Stimulated activated CD4-positive, alpha-beta T cell treated with anti-CD3 and anti-CD28 coated beads, Interleukin-4, amount 100 ng/mL, for 4 hours (primary cell): ENCODE data around the gene CNOT9.

ENCODE experiments used
- DNase-seq, 2 experiments: peaks; one replicate each; pipeline ENCODE4 v3.0.0-alpha.2; 2020

Gene CNOT9

DNA sequence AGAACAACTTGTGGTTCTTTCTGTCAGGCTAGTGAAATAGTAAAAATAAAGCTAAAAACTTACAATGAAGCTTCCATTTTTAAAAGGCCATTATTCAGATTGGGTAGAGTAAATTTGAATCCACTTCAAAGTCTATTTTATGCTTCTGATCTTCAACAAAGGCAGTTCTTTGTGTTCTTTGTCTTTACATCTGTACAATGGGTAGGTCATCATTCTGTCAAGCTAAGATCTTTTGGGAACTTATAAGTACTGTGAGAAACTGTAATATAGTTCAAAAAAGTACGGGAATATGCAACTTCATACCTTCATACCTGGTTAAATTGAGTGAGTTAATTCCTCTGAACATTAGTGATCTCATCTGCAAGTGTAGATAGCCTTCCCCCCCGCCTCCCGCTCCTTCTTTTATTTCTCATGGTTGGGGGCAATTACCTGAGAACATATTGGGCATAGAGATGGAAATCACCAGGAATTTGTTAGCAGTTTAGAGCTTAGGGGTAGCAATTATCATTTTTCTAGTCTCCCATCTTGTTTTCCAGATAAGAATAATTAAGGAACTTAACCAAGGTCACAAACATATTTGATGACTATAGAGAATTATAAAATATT, 9.7 kb downstream of the CNOT9 start:
- DNase-seq, result no peak

DNA sequence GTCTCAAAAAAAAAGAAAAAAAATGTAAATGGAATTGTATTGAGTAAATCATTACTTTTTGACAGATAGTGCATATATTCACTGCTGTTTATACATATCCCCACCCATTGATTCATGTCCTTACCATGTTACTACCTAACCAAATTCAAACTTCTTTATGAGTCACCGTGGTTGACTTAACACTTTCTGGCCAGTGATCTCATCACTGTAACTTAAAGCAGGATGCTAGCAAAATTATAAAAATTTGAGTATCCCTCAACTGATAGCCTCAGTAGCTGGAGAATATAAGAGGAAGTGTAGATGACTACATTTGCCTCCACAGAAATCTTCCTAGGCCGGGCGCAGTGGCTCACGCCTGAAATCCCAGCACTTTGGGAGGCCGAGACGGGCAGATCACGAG, 13.4 kb downstream of the CNOT9 start:
- DNase-seq, result no peak

DNA sequence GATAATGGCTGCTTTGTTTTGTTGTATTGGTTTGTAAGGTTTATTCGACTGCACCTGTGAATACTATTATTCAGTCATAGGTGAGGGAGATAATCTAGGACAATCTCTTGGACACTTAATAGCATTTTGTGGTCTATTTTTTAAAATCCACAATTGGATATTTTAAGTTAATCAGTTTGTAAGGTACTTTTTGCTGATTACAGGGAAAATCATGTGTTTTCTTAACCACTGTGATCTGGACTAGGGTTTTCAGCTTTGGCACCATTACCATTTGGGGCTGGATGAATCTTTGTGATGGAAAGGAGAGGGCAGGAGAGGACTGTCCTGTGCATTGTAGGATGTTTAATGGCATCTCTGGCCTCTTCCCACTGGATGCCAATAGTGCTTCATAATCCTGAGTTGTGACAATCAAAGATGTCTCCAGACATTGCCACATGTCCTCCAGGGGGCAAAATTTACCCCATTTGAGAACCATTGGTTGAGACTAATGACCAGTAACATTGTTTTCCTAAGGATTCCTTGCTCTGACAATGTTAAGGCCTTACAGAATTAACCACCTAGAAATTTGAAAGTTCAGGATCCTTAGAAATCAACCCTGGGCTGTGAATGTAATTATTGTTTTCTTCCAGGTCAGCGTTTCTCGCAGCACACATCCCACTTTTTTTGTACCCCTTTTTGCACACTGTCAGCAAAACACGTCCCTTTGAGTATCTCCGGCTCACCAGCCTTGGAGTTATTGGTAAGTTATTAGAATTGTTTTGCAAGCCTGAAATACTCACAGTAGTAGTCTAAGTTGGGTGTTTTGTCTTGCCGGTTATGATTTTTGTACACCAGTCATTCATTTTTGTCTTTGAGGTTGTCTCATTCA, 15.6 kb downstream of the CNOT9 start:
- no peak for DNase-seq

DNA sequence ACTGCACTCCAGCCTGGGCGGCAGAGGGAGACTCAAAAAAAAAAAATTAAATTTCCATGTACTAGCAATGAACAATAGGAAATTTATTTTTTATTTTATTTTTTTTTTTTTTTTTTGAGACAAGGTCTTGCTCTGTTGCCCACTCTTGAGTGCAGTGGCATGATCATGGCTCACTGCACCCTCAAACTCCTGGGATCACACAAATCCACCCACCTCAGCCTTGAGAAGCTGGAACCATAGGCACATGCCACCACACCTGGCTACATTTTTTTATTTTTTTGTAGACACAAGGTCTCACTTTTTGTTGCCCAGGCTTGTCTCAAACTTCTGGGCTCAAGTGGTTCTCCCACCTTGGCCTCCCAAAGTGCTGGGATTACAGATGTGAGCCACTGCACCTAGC, 16.9 kb downstream of the CNOT9 start:
- no peak for DNase-seq

DNA sequence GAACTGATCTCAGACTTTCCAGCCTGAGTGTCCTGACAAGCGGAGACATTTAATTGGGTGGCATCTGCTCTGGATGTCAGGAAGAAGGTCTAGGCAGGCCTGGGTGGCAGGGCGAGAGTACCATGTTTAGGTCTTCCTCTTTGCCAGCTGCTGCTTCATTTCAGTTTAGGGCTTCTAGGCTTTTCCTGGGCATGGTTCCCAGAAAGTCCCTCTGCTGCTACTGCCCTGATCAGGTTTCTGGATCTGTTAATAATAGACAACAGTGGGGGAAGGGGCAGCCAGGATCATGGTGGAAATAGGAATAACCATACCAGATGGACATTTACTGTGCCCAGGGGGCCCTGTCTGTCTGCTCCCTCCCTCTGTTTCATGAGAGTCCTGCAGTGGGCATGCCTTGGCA, 36.8 kb downstream of the CNOT9 start:
- no peak for DNase-seq

DNA sequence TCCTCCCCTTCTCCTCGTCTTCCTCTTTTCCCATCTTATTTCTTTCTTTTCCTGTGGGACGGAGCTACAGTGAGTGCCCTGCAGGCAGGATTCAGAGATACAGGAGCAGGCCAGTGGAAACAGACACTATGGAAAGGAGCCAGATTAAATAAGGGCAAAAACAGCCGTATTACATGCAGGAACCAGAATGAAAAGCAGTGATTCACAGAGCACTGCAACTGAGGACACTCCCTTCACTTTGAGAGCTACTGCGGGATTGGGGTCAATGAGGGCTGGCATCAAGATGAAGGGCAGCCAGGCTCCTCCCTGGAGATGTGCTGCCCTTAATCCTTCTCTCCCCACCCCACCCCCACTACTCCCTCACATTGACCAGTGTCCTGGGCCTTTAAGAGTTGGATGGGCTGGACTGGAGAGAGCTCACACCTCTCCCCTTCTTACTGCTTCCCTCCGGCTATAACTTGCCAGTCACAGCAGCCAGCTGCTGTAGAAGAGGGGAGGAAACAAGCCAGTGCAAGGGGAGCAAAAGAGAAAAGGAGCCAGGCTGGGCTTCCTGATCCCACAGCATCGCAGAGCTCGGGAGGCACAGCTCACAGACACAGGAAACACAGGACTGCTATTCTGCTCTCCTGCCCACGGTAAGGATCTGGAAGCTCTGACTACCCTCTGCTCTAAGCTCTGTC, 38.9 kb downstream of the CNOT9 start, which contains the start of gene PLCD4:
PLCD4 (plus strand) TSS at position 464 of the 680 bp plus-strand sequence. CDS start 7,841 bp downstream, outside the sequence.
- no peak for DNase-seq

DNA sequence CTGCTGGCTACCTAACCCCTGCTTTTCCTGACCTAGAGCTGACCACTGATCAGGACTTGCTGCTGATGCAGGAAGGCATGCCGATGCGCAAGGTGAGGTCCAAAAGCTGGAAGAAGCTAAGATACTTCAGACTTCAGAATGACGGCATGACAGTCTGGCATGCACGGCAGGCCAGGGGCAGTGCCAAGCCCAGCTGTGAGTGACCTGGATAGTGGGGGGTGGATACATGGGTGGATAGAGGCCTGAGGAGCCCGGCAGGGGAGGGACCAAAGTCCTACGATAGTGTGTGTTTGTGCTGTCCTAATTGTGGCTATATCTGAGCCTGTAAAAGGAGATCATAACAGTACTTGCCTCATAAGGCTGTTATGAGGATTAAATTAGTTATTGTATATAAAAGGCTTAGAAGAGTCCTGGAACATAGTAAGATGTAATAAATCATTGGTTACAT, 47.3 kb downstream of the CNOT9 start:
- no peak for DNase-seq

DNA sequence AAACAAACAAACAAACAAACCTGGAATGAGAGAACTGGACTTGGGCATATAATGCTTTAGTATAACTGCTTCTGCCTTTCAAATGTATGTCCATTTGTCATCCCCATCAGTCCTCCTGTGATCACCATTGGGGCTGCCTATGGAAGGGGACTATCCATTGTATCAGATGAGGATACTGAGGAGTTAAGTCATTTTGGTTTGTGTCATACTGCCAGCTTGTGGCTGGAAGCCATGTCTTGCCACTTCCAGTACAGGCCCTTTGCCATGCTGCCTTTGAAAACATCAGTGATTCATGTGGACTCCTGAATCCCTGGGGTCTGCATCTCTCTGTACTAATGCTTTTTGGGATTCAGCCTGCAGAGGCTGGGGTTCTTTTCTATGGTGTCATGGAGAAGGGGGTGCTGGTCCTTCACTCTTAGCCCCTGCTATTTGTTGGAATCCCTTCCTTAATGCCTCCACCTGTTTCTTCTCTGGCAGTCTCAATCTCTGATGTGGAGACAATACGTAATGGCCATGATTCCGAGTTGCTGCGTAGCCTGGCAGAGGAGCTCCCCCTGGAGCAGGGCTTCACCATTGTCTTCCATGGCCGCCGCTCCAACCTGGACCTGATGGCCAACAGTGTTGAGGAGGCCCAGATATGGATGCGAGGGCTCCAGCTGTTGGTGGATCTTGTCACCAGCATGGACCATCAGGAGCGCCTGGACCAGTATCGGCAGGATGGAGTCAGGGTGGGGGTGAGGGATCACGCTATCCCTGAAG, 49.6 kb downstream of the CNOT9 start:
- DNase-seq, result no peak

DNA sequence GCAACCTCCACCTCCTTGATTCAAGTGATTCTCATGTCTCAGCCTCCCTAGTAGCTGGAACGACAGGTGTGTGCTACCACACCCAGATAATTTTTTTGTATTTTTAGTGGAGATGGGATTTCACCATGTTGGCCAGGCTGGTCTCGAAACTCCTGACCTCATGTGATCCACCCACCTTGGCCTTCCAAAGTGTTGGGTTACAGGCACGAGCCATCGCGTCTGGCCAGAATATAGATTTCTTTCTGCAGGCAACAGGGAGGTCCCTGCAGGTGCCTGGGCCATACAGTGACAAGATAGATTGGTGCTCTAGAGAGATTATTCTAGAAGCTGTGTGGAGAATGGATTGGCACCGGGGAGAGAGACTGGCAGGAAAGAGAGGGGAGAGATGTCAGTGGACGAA, 52.4 kb downstream of the CNOT9 start:
- DNase-seq, result no peak

DNA sequence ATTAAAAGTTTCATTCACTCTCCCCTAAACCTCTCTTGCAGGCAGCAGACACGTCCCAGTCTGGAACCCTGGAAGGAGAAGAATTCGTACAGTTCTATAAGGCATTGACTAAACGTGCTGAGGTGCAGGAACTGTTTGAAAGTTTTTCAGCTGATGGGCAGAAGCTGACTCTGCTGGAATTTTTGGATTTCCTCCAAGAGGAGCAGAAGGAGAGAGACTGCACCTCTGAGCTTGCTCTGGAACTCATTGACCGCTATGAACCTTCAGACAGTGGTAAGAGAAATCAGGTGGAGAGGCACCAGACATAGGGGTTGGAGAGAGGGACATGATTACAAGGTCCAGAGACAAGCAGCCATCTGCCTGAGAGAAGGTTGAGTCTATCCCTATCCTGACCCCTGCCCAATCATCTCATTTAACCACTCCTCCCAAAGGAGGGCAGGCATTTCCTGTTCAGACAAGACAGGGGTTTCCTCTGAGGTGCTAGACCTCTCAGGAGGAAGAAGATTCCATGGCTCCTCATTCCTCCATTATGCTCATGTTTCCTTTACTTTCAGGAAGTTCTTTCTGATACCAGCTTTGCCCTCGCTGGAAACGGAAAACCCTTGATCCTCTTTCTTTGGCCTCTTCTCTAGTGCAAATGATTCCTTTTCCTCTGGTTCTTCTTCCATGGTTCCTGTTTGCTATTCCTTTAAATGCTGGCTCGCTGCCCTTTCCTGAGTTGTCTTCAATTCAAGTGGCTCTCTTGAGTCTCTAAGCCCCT, 54.1 kb downstream of the CNOT9 start:
- no peak for DNase-seq

DNA sequence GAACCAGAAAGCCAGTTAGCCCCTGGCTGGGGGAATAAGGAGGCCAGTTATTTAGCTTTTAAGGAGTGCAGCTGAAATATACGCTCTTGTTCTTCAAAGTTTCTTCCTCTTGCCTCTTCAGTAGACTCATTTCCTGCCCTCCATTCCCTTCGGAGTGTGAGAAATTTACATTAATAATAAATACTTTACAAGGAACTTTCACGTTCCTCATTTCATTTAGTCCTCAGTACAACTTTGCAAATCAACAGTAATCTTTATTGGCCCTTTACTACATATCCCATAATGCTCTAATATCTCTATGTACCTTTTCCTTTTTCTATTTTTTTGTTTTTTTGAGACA, 54.7 kb downstream of the CNOT9 start:
- DNase-seq, result no peak

DNA sequence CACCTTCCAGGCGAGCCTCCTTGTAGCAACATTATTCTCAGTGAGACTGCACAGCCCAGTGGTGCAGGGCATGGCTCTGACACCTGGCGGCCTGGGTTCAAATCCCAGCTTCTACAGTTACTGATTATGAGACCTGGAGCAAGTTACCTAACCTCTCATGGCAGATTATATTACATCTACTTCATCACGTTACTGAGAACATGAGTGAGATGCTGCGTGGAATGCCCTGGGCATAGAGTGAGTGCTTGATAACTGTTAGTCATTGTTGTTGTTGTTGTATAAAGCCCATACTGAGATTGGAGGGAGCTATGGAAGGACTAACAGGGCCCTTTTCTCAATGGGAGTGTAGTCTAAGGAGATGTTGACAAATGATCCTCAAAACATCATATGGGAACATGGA, 57.7 kb downstream of the CNOT9 start:
- DNase-seq, result no peak

DNA sequence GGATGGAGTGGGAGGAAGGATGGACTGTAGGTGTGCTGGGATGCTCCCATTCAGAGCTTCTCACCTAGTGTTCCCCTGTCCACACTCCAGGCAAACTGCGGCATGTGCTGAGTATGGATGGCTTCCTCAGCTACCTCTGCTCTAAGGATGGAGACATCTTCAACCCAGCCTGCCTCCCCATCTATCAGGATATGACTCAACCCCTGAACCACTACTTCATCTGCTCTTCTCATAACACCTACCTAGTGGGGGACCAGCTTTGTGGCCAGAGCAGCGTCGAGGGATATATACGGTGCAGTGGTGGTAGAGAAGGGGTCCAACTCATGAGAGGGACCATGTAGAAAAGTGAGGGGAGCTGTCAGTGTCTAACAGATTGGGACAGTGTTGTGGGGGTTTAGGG, 59.3 kb downstream of the CNOT9 start:
- DNase-seq, result no peak

DNA sequence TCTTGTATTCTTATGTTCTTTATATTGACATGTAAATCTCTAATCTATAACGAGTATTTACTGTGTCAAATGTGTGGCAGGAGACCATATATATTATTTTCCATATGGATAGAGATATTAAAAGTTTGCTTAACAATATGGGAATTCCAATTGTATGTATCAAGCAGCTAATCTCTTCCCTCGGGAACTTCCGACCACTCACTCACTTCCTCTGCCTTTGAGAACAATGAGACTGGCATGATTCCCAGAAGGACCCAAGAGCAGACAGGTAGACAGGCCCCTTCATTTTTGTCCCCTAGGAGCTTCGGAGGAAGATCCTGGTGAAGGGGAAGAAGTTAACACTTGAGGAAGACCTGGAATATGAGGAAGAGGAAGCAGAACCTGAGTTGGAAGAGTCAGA, 63.2 kb downstream of the CNOT9 start:
- DNase-seq, result no peak

DNA sequence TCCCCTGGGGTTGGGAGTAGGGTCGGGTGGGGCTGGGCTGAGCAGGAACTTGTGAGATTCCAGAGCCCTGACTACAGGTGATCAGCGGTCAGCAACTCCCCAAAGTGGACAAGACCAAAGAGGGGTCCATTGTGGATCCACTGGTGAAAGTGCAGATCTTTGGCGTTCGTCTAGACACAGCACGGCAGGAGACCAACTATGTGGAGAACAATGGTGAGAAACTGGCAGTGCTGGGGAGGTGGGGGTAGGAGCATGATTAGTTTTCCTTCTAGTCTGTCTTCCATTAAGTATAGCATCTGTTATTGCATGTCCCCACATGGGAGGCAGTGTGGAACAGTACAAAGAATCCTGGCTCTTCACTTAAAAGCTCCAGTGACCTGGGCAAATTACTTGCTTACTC, 67.1 kb downstream of the CNOT9 start:
- no peak for DNase-seq

DNA sequence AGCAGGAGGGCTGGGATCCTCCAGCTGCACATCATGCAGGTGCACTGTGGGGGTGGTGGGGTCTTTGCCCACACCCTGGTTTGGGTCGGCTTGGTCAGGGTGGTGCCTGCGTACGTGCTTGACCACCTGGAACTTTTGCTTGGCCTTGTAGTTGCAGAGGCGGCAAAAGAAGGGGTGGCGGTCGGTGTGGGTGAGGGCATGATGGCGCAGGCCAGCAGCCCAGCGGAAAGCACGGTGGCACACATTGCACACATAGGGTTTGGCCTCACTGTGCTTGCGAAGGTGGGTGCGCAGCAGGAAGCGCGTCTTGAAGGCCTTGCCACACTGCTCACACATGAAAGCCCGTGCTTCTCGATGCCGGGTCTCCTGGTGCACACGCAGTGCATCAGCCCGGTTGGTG, 69.7 kb downstream of the CNOT9 start:
- no peak for DNase-seq

DNA sequence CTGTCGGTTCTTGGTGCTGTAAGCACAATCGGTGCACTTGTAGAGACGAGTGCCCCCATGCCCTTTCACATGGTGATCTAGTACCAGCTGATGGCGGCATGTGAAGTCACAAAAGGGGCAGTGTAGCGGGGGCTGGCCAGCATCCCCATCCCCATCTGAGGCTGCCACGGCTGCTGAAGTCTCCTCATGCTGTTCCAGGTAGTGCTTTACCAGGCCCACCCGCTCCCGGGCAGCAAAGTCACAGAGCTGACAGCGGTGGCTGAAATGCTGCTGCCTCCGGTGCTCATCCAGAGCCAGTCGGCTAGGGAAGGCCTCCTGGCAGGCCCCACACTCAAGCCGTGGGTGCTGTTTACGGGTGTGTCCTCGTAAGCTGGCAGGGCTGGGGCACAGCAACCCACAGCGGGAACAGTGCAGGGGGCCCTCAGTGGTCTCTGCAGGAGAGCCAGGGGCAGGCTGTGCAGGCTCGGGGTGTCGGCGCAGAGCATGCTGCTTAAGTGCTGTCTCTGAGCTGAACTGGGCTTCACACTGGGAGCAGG, 73.5 kb downstream of the CNOT9 start:
- no peak for DNase-seq

DNA sequence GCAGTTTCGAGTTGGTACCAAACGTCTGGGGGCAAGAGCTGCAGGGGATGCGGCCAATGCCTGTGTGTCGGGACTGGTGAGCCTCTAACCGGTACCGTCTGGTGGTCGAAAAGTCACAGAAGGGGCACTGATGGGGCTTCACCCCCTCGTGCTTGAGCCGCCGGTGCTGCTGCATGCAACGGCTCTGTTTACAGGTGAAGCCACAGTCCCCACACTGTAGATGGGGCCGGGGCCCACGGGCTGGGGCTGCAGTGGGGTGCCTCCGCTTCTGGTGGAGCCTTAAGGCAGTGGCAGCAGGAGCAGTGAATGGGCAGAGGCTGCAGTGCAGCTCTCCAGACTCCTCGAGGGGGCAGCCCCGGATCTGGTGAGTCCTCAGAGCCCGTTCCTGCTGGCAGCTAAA, 74.1 kb downstream of the CNOT9 start:
- no peak for DNase-seq

DNA sequence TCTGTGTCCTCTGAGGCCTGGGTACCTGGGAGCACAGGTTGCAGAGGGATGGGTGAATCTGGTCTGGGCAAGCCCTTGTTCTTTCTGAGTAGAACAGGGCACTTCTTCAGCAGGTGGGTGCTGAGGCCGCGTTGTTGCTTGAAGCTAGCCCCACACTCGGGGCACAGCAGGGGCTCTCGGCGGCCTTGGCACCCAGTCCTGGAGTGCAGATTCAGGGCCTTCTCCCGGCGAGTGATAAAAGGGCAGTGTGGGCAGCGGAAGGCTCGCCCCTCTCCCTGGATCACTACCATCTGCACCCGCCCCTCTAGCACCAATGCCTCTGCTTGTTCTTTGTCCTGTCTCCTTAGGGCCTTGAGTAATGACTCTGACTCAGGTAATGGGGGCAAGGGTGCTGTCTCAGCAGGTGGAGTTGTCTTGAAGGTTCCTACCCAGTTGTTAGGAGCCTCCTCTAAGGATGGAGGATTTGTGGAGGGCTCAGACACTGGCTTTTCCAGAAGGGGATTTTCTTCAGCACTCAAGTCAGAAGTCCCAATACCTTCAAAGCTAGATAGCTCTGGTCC, 75.2 kb downstream of the CNOT9 start:
- no peak for DNase-seq

DNA sequence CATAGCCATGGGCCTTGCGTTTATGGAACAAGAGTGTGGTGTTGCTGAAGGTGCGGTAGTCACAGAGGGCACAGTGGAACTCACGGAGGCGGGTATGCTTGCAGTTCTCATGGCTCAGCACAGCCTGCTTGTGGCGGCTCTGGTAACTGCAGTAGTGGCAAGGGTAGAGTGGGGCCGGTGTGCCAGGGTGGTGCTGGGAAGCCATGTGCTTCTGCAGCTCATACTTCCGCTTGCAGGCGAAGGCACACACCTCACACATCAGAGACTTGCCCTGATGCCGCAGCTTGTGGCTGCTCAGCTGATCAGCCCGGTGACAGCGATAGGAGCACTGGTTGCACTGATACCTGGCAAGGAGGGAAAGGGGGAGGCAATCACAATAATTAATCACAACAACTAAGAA, 76.1 kb downstream of the CNOT9 start:
- DNase-seq, result no peak

DNA sequence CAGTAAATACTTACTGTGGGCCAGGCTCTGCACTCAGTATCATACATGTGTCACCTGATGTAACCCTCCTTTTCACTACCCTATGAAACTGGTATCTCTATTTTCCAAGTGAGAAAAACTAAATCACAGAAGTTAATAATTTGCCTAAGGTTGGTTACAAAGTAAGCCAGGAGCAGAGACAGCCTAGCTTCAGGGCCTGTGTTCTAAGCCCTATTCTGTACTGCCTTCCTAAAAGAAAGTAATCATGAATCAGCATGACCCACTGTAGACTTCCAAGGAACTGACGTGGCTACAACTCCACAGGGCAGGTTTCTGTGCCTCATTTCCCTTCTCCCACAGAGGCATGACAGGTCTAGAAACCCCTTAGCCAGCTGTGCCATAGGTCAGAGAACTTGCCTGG, 76.5 kb downstream of the CNOT9 start:
- DNase-seq, result no peak
